Measurements from ENCODE around the gene RGS9BP.

GRCh38 chr19:32677657-32678056 is 2.0 kb downstream of the RGS9BP start:
- no peak for TF ChIP-seq CTCF (IDR thresholded peaks at IDR 0.05)
- no peak for TF ChIP-seq EP300 (IDR thresholded peaks at IDR 0.05)
